T-helper 2 cell (primary cell): ENCODE results near the gene ERMP1.
A peak's percentile ranks its signal among the peaks of the same experiment; 100 is the strongest.

Experiments used
- DNase-seq, 5 experiments: peaks; one replicate each; pipeline versions ENCODE4 v3.0.0 to v3.0.0-alpha.2; 2012 to 2022

ERMP1 gene

DNA sequence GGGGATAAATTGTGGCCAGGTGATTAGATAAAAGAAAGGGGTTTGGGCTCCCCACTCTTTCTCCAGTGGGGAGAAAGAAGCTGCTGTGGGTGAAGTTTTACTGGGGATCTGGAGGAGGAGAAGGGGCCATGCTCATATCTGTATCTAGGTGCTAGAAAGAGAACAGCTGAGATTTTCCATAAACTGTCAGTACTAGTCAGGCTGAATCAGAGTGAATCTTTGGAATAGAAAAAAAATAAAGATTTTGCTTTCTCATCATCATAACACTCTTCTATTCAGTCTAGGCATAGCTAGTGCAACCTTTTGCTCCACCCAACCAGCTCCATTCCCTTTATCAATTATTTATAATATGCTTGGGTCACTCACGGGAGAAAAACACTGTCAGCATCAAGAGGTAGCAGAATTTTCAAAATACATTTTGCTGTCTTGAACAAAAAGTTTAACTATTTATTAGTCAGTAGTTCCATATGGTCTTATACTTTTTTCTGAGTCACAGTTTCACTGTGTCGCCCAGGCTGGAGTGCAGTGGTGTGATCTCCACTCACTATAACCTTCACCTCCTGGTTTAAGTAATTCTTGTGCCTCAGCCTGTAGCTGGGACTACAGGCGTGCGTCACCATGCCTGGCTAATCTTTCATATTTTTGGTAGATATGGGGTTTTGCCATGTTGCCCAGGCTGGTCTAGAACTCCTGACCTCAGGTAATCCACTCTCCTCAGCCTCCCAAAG lies 21.3 kb upstream of the ERMP1 start:
- DNase-seq, result no peak

GRCh38 chr9:5853617-5854016 lies 20.7 kb upstream of the ERMP1 start:
- DNase-seq, result no peak

DNA sequence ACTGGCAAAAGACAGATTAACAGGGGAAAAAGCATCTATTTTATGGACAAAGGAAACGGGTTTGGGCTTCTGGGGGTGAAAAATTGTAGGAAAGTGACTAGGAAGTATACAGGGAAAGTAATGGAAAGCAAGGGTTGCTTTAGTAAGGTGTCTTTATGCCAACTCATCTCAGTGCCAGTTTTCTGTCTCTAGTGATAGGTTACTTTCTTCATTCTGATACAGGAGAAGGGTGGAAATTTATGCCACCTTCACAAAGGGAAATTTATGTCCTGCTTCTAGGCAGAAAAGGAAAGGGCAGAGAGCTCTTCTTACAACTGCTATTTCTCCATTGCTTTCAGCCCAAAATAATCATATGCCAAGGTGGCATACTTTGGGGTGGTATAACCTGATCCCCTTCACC lies 20.1 kb upstream of the ERMP1 start:
- DNase-seq, result no peak

GRCh38 chr9:5851445-5851844 lies 18.5 kb upstream of the ERMP1 start:
- DNase-seq, result peak in 3 of 5 experiments; percentile 14 to 94 (median 36)

- DNase-seq, result no peak
Observed at GRCh38 chr9:5850724-5851122, 17.8 kb upstream of the ERMP1 start.

GRCh38 chr9:5848372-5848882 lies 15.5 kb upstream of the ERMP1 start:
- DNase-seq, result no peak

- DNase-seq, result no peak
Observed at GRCh38 chr9:5846501-5846921, 13.6 kb upstream of the ERMP1 start.

- no peak for DNase-seq
Observed at GRCh38 chr9:5846096-5846495, 13.2 kb upstream of the ERMP1 start.

- DNase-seq, result no peak
Observed at GRCh38 chr9:5845157-5845531, 12.2 kb upstream of the ERMP1 start.

DNA sequence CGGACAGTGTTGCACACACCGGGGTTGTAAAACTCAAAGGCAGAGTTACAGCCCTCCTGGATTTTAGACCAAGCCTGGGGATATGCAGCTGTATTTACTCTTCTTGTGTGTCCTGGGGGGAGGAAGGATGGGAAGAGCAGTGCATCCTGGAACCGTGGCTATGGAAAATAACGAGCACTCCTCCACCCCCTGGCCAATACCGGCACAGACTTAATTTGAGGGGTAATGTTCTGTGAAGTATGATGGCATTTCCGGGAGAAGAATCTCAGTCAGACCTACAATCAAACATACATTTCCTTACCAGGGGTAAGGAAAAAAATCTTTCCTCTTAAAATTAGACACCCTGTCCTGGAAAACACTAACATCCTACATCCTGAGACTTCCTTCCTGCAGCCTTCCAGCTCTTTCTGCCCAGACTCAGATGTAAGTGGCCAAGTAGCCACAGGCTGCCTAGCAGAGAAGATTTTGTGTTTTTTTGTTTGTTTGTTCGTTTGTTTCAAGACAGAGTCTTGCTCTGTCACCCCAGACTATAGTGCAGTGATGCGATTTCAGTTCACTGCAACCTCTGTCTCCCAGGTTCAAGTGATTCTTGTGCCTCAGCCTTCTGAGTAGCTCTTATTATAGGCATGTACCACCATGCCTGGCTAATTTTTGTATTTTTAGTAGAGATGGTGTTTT lies 11.0 kb upstream of the ERMP1 start:
- peak in 1 of 5 experiments; percentile 43 for DNase-seq

- DNase-seq, result no peak
Observed at GRCh38 chr9:5842929-5843793, 10.2 kb upstream of the ERMP1 start.

GRCh38 chr9:5841771-5842573 lies 9.1 kb upstream of the ERMP1 start:
- DNase-seq, result peak in 3 of 5 experiments; percentile 21 to 87 (median 79)

DNA sequence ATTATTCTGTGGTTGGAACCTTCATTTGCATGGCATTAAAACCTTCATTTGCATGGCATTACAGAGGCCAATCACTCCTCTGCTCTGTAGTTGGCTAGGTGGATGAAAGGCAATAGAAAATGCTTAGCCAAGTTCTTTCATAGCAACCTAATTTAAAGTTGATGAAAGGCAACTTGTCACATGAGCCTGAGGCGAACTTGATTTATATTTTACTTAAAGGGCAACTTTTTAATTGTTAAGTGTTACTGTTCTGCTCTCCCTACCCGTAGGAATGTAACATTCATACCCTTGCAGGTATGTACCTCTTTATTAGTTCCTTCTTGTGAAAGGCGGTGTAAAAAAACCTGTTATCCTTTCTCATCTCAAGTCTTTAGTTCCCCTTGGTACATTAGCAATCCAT lies 7.9 kb upstream of the ERMP1 start:
- DNase-seq, result no peak

DNA sequence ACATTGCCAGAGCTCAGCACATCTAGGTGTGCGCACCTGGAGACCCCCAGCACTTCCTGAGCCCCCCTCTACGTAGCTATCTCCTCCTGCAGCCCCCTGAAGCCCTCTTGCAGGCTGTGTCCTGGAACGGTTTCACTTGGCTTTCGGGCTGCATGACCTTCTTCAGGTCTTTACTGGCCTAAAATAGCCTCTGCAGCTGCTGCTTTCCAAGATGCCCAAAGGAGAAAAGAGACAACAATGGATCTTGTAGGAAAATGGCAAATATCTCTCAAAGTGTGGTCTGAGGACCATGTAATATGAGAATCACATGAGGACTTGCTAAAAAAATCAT lies 6.6 kb upstream of the ERMP1 start:
- no peak for DNase-seq

DNA sequence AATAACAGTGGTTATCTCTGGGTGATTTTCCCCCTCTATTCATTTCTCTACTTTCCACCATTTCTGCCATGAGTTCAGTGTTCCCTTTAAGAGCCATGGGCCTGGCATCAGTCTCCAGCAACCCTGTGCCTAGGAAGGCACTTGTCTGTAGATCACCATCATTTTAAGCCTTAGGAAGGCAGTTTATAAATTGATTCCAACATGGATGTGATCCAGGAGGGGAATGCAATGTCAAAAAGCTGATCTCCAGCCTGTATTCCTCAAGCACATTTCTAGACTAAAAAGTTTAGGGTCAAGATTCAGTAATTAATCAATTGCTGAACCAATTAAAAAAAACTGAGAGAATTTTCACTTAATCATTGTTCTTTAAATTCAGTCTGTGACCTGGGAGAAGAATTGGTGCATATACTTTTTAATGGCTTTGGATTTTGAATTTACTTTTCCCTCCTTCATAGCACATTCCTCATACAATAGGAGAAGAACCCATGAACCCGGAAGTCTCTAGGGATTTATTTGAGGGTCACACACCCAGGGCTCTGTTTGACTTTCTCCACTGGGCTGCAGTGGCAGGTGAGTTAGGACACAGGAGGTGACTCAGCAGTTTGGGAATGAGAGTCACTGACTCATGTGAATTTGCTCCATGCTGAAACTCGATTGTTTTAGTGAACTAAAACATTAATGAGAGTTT lies 6.1 kb upstream of the ERMP1 start:
- no peak for DNase-seq

- peak in 1 of 5 experiments; percentile 55 for DNase-seq
Observed at GRCh38 chr9:5835808-5836207, 2.9 kb upstream of the ERMP1 start.

- DNase-seq, result no peak
Observed at GRCh38 chr9:5834214-5834613, 1.3 kb upstream of the ERMP1 start.

GRCh38 chr9:5832071-5832537 lies 813 bp downstream of the ERMP1 start:
- peak in 1 of 5 experiments; percentile 60 for DNase-seq

- DNase-seq, result no peak
Observed at GRCh38 chr9:5825895-5826622, 6.9 kb downstream of the ERMP1 start.

GRCh38 chr9:5825223-5825622 lies 7.7 kb downstream of the ERMP1 start:
- DNase-seq, result no peak

DNA sequence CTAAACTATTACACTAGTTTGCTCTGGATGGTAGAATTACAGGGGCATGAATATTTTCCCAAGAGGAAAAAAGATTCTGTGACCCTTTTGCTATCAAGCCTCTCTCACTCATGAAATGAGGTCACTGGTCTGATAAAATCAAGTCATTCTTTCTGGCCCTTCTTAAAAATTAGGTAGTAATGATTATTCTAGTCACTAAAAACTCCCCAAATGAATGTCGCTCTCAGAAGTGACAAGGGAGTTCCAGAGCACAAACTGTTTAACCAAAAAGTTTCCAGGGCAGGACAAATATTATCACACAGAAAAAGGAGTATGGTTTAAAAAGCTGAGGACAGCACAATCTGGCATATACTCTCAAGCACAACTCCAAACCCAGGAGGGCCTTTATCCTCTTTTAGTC lies 12.5 kb downstream of the ERMP1 start:
- DNase-seq, result no peak
